ENCODE data around the gene ZFP3. TPM values are rescaled to one million over a fixed set of nuclear protein-coding genes. Genes with fewer than 3 reads are reported as not detected.
"Not testable (repeated sequence)": the region's sequence is repeated elsewhere in the genome, so short reads cannot be mapped to it uniquely, and the experiment has no call there.

Gene ZFP3
- total RNA-seq, 1 experiment from 2014 or later = 0.11 TPM

GRCh38 chr17:5134571-5134970 lies 56.3 kb downstream of the ZFP3 start:
- not testable (repeated sequence) for H3K27me3 Mint-ChIP-seq (ENCODE audit: low read depth)

GRCh38 chr17:5135131-5135712 lies 57.0 kb downstream of the ZFP3 start:
- H3K18ac ChIP-seq (ENCODE audit: insufficient read length, low read depth, low read length); H4K20me1 ChIP-seq (ENCODE audit: control insufficient read depth, insufficient read depth, insufficient read length); H4K5ac ChIP-seq (ENCODE audit: insufficient read length, low read depth, low read length); H3K9me3 ChIP-seq (ENCODE audit: control insufficient read depth, low read depth, low read length); H3K79me2 ChIP-seq (ENCODE audit: insufficient read depth, low read length); H3K4ac ChIP-seq (ENCODE audit: low read depth, low read length); H4K91ac ChIP-seq (ENCODE audit: insufficient read length, low read depth, low read length); H3T11ph ChIP-seq (ENCODE audit: low read length); H2AK5ac ChIP-seq (ENCODE audit: insufficient read length, low read length); H3K79me1 ChIP-seq (ENCODE audit: insufficient read depth, low read depth, low read length, poor library complexity, severe bottlenecking); H3K4me1 Mint-ChIP-seq; H2BK15ac ChIP-seq (ENCODE audit: low read depth, low read length); H3K23me2 ChIP-seq (ENCODE audit: insufficient read length, low read depth, low read length, poor library complexity, severe bottlenecking); H3K4me3 Mint-ChIP-seq; H2BK12ac ChIP-seq (ENCODE audit: insufficient read length, low read depth, low read length); H3K23ac ChIP-seq (ENCODE audit: insufficient read length, low read depth, low read length); H2BK5ac ChIP-seq (ENCODE audit: insufficient read length, low read length); H3K27me3 ChIP-seq (ENCODE audit: insufficient read depth, low read length); H4K8ac ChIP-seq (replicated peaks; ENCODE audit: insufficient read length, low read depth, low read length); H3K27ac ChIP-seq (ENCODE audit: insufficient read length, low read depth, low read length); H3K36me3 Mint-ChIP-seq (ENCODE audit: insufficient read depth in 1 of 3, low read depth in 3 of 3); DNase-seq; H3K4me1 ChIP-seq (ENCODE audit: insufficient read depth, low read length); H3K9ac ChIP-seq (ENCODE audit: extremely low read depth, insufficient read length, low read length); H2AFZ ChIP-seq (ENCODE audit: low read length); H2BK120ac ChIP-seq (ENCODE audit: low read depth, low read length, poor library complexity, severe bottlenecking); H3K4me2 ChIP-seq (ENCODE audit: insufficient read depth, insufficient read length, low read length); H3K9me3 Mint-ChIP-seq; H3K14ac ChIP-seq (ENCODE audit: insufficient read depth, low read length); H2BK20ac ChIP-seq (ENCODE audit: low read depth, low read length, poor library complexity, severe bottlenecking); H3K56ac ChIP-seq (ENCODE audit: insufficient read length, low read depth, low read length); H3K27me3 Mint-ChIP-seq (ENCODE audit: low read depth): not testable (repeated sequence)
- WGBS (ENCODE audit: extremely low coverage, insufficient read length, low lambda C conversion rate) = no CpG with 5 or more reads among the region's 8 CpGs
- peak overlapping the region in 1 of 3 experiments; percentile 15; a peak in 1 of 7 replicates for H3K27ac Mint-ChIP-seq

More at GRCh38 chr17:5134571-5134970, 56.3 kb downstream of the ZFP3 start:
- not testable (repeated sequence) for H2AK5ac ChIP-seq (ENCODE audit: insufficient read length, low read length); H3K27ac ChIP-seq (ENCODE audit: insufficient read length, low read depth, low read length); H3K23me2 ChIP-seq (ENCODE audit: insufficient read length, low read depth, low read length, poor library complexity, severe bottlenecking); DNase-seq; H4K8ac ChIP-seq (replicated peaks; ENCODE audit: insufficient read length, low read depth, low read length); H2BK5ac ChIP-seq (ENCODE audit: insufficient read length, low read length); H3K27ac Mint-ChIP-seq; H2BK12ac ChIP-seq (ENCODE audit: insufficient read length, low read depth, low read length); H3K4me3 Mint-ChIP-seq; H2BK120ac ChIP-seq (ENCODE audit: low read depth, low read length, poor library complexity, severe bottlenecking); H3K4me2 ChIP-seq (ENCODE audit: insufficient read depth, insufficient read length, low read length); H3K9ac ChIP-seq (ENCODE audit: extremely low read depth, insufficient read length, low read length); H2BK15ac ChIP-seq (ENCODE audit: low read depth, low read length); H3K4me1 Mint-ChIP-seq; H3K79me2 ChIP-seq (ENCODE audit: insufficient read depth, low read length); H2BK20ac ChIP-seq (ENCODE audit: low read depth, low read length, poor library complexity, severe bottlenecking); H3K36me3 Mint-ChIP-seq (ENCODE audit: insufficient read depth in 1 of 3, low read depth in 3 of 3); H3T11ph ChIP-seq (ENCODE audit: low read length); H3K23ac ChIP-seq (ENCODE audit: insufficient read length, low read depth, low read length); H3K9me3 ChIP-seq (ENCODE audit: control insufficient read depth, low read depth, low read length); H4K5ac ChIP-seq (ENCODE audit: insufficient read length, low read depth, low read length); H3K4ac ChIP-seq (ENCODE audit: low read depth, low read length); H3K18ac ChIP-seq (ENCODE audit: insufficient read length, low read depth, low read length); H4K91ac ChIP-seq (ENCODE audit: insufficient read length, low read depth, low read length); H4K20me1 ChIP-seq (ENCODE audit: control insufficient read depth, insufficient read depth, insufficient read length); H3K14ac ChIP-seq (ENCODE audit: insufficient read depth, low read length); H3K27me3 ChIP-seq (ENCODE audit: insufficient read depth, low read length); H2AFZ ChIP-seq (ENCODE audit: low read length); H3K4me1 ChIP-seq (ENCODE audit: insufficient read depth, low read length); H3K9me3 Mint-ChIP-seq; H3K56ac ChIP-seq (ENCODE audit: insufficient read length, low read depth, low read length); H3K79me1 ChIP-seq (ENCODE audit: insufficient read depth, low read depth, low read length, poor library complexity, severe bottlenecking)
- WGBS (ENCODE audit: extremely low coverage, insufficient read length, low lambda C conversion rate) = no CpG with 5 or more reads among the region's 11 CpGs

All from H9 (cell line).